ENCODE measurements around the gene SLC28A2. TPM values are rescaled to one million over a fixed set of nuclear protein-coding genes. Genes with fewer than 3 reads are reported as not detected.

SLC28A2 gene
- polyA plus RNA-seq, 1 of the 3 experiments (the other 2 are of a cell fraction) = not detected

GRCh38 chr15:45242289-45242688 lies 9.7 kb upstream of the SLC28A2 start:
- Histone ChIP-seq H3K4me3 (ENCODE audit: low read depth in 2 of 2, low read length in 1 of 2) (no peak overlapping the region), H3K79me2 (ENCODE audit: insufficient read depth) (no peaks in the 10 kb centered on the region), H3K36me3 (replicated peaks in 1 of 2; ENCODE audit: control insufficient read depth in 1 of 2, insufficient read depth in 2 of 2, low read length in 1 of 2) (no peaks in the 10 kb centered on the region), H3K27ac (ENCODE audit: low read depth in 2 of 2, low read length in 1 of 2) (no peak overlapping the region), H3K9ac (no peak overlapping the region), H3F3A (replicated peaks; ENCODE audit: insufficient read depth) (no peaks in the 10 kb centered on the region), H3K4me1 (ENCODE audit: control insufficient read depth in 1 of 2, insufficient read depth in 2 of 2, low read depth in 1 of 2, low read length in 1 of 2) (no peaks in the 10 kb centered on the region), H2AFZ (ENCODE audit: low read depth) (no peak overlapping the region), H3K4me2 (no peak overlapping the region), H3K9me3 (peaks cover 6% of the 10 kb centered on the region; the same call in 1 of the 2 replicates), H3K27me3 (ENCODE audit: insufficient read depth) (no peaks in the 10 kb centered on the region), H4K20me1 (ENCODE audit: insufficient read depth) (no peaks in the 10 kb centered on the region), H3K9me2 (no peaks in the 10 kb centered on the region)
- TF ChIP-seq FOSL2 (IDR thresholded peaks at IDR 0.05; ENCODE audit: borderline replicate concordance, low read depth) (no peak), NFIC (IDR thresholded peaks at IDR 0.05; ENCODE audit: borderline replicate concordance) (no peak), RFX5 (IDR thresholded peaks at IDR 0.05; ENCODE audit: low read length) (no peak), NRF1 (IDR thresholded peaks at IDR 0.05; ENCODE audit: low read depth, low read length) (no peak), USF1 (IDR thresholded peaks at IDR 0.05; ENCODE audit: borderline replicate concordance, low read depth) (no peak), MEF2A (IDR thresholded peaks at IDR 0.05; ENCODE audit: borderline replicate concordance, low read depth) (no peak), ELF1 (IDR thresholded peaks at IDR 0.05) (no peak), FOXJ3 (CRISPR knock-in tag; IDR thresholded peaks at IDR 0.05) (no peak)
- TF ChIP-seq, protein P1, sequence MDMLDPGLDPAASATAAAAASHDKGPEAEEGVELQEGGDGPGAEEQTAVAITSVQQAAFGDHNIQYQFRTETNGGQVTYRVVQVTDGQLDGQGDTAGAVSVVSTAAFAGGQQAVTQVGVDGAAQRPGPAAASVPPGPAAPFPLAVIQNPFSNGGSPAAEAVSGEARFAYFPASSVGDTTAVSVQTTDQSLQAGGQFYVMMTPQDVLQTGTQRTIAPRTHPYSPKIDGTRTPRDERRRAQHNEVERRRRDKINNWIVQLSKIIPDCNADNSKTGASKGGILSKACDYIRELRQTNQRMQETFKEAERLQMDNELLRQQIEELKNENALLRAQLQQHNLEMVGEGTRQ (IDR thresholded peaks at IDR 0.05; ENCODE audit: borderline replicate concordance, low read depth, low read length) = no peak
- CTCF ChIA-PET = no interaction called here
- POLR2A ChIA-PET = no interaction called here
- 22% methylated on average over 9 of the region's 9 CpGs for WGBS (ENCODE audit: low lambda C conversion rate)
- no peak for DNase-seq

- H3K79me2 ChIP-seq (ENCODE audit: insufficient read depth) = no peaks in the 10 kb centered on the region
- H3K9me3 ChIP-seq = no peaks in the 10 kb centered on the region
- H3K9me2 ChIP-seq = no peaks in the 10 kb centered on the region
- no peak overlapping the region for H3K9ac ChIP-seq
- H3K4me3 ChIP-seq (ENCODE audit: low read depth in 2 of 2, low read length in 1 of 2) = no peak overlapping the region
- 45% methylated on average over 4 of the region's 4 CpGs for WGBS (ENCODE audit: low lambda C conversion rate)
- CTCF ChIA-PET = no interaction called here
- DNase-seq = no peak
- H3K4me1 ChIP-seq (ENCODE audit: control insufficient read depth in 1 of 2, insufficient read depth in 2 of 2, low read depth in 1 of 2, low read length in 1 of 2) = no peaks in the 10 kb centered on the region
- H3K27me3 ChIP-seq (ENCODE audit: insufficient read depth) = no peaks in the 10 kb centered on the region
- no peaks in the 10 kb centered on the region for H3F3A ChIP-seq (replicated peaks; ENCODE audit: insufficient read depth)
- H3K4me2 ChIP-seq = no peak overlapping the region
- POLR2A ChIA-PET = no interaction called here
- no peaks in the 10 kb centered on the region for H4K20me1 ChIP-seq (ENCODE audit: insufficient read depth)
- no peak overlapping the region for H3K27ac ChIP-seq (ENCODE audit: low read depth in 2 of 2, low read length in 1 of 2)
- no peaks in the 10 kb centered on the region for H3K36me3 ChIP-seq (replicated peaks in 1 of 2; ENCODE audit: control insufficient read depth in 1 of 2, insufficient read depth in 2 of 2, low read length in 1 of 2)
- no peak overlapping the region for H2AFZ ChIP-seq (ENCODE audit: low read depth)
- TF ChIP-seq NRF1 (IDR thresholded peaks at IDR 0.05; ENCODE audit: low read depth, low read length) (no peak), FOXJ3 (CRISPR knock-in tag; IDR thresholded peaks at IDR 0.05) (no peak), TEAD4 (IDR thresholded peaks at IDR 0.05; ENCODE audit: borderline replicate concordance, insufficient read depth) (no peak), TAF1 (IDR thresholded peaks at IDR 0.05; ENCODE audit: borderline replicate concordance, low read depth, low read length) (no peak), EZH2phosphoT487 (IDR thresholded peaks at IDR 0.05; ENCODE audit: borderline replicate concordance, low read depth) (no peak), CHD2 (IDR thresholded peaks at IDR 0.05; ENCODE audit: low read length, partially characterized antibody) (no peak), NFIC (IDR thresholded peaks at IDR 0.05; ENCODE audit: borderline replicate concordance) (no peak), EP300 (IDR thresholded peaks at IDR 0.05; ENCODE audit: borderline replicate concordance in 1 of 2, low read depth in 1 of 2, low read length in 1 of 2) (no peak), YY1 (IDR thresholded peaks at IDR 0.05; ENCODE audit: low read depth) (no peak), SIN3A (IDR thresholded peaks at IDR 0.05; ENCODE audit: borderline replicate concordance, low read depth, low read length) (no peak), TCF12 (IDR thresholded peaks at IDR 0.05) (no peak), IRF3 (IDR thresholded peaks at IDR 0.05; ENCODE audit: low read depth, low read length) (no peak)
- TF ChIP-seq, protein P2, sequence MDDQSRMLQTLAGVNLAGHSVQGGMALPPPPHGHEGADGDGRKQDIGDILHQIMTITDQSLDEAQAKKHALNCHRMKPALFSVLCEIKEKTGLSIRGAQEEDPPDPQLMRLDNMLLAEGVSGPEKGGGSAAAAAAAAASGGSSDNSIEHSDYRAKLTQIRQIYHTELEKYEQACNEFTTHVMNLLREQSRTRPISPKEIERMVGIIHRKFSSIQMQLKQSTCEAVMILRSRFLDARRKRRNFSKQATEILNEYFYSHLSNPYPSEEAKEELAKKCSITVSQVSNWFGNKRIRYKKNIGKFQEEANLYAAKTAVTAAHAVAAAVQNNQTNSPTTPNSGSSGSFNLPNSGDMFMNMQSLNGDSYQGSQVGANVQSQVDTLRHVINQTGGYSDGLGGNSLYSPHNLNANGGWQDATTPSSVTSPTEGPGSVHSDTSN (IDR thresholded peaks at IDR 0.05) = no peak
- TF ChIP-seq, protein P3, sequence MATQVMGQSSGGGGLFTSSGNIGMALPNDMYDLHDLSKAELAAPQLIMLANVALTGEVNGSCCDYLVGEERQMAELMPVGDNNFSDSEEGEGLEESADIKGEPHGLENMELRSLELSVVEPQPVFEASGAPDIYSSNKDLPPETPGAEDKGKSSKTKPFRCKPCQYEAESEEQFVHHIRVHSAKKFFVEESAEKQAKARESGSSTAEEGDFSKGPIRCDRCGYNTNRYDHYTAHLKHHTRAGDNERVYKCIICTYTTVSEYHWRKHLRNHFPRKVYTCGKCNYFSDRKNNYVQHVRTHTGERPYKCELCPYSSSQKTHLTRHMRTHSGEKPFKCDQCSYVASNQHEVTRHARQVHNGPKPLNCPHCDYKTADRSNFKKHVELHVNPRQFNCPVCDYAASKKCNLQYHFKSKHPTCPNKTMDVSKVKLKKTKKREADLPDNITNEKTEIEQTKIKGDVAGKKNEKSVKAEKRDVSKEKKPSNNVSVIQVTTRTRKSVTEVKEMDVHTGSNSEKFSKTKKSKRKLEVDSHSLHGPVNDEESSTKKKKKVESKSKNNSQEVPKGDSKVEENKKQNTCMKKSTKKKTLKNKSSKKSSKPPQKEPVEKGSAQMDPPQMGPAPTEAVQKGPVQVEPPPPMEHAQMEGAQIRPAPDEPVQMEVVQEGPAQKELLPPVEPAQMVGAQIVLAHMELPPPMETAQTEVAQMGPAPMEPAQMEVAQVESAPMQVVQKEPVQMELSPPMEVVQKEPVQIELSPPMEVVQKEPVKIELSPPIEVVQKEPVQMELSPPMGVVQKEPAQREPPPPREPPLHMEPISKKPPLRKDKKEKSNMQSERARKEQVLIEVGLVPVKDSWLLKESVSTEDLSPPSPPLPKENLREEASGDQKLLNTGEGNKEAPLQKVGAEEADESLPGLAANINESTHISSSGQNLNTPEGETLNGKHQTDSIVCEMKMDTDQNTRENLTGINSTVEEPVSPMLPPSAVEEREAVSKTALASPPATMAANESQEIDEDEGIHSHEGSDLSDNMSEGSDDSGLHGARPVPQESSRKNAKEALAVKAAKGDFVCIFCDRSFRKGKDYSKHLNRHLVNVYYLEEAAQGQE (IDR thresholded peaks at IDR 0.05; ENCODE audit: low read depth, low read length) = no peak
Measured at GRCh38 chr15:45249125-45249780, 2.8 kb upstream of the SLC28A2 start.
